SK-N-SH treated with all-trans-retinoic acid at 6 μM for 48 hours (cell line): Measurements from ENCODE around the gene MYO3B.
"Not testable (repeated sequence)": the region's sequence is repeated elsewhere in the genome, so short reads cannot be mapped to it uniquely, and the experiment has no call there.

Experiments
- ATAC-seq: fragments of 200-7000 bp; cut with Tn5 transposase; 3 replicates; pipeline ENCODE4 v1.9.1; 2020; ENCODE audit warnings: mild to moderate bottlenecking, moderate library complexity
- ARNTL ChIP-seq: fragments of 450-650 bp; formaldehyde crosslinking; IDR thresholded peaks from 2 replicates; pipeline ENCODE4 v1.5.0; 2020; ENCODE audit warnings: low read depth, mild to moderate bottlenecking, moderate library complexity, borderline replicate concordance
- BACH2 ChIP-seq: fragments of 250-450 bp; sonication (Bioruptor Pico); IDR thresholded peaks from 2 replicates; pipeline ENCODE4 v1.9.0; 2021; ENCODE audit warnings: mild to moderate bottlenecking, borderline replicate concordance
- CREB5 ChIP-seq: fragments of 250-450 bp; sonication (Bioruptor Pico); IDR thresholded peaks from 2 replicates; pipeline ENCODE4 v1.5.1; 2020; ENCODE audit warnings: low read depth, mild to moderate bottlenecking, moderate library complexity
- CSDC2 ChIP-seq: fragments of 250-450 bp; sonication (Bioruptor Pico); IDR thresholded peaks from 2 replicates; pipeline ENCODE4 v1.5.0; 2020; ENCODE audit warnings: mild to moderate bottlenecking, moderate library complexity
- CSRNP3 ChIP-seq: fragments of 250-450 bp; sonication (Bioruptor Pico); IDR thresholded peaks from 2 replicates; pipeline ENCODE4 v1.5.1; 2021; ENCODE audit warnings: mild to moderate bottlenecking, moderate library complexity
- ESRRG ChIP-seq: fragments of 250-450 bp; sonication (Bioruptor Pico); IDR thresholded peaks from 2 replicates; pipeline ENCODE4 v1.6.1; 2021; ENCODE audit warnings: mild to moderate bottlenecking
- GLIS3 ChIP-seq: fragments of 250-450 bp; sonication (Bioruptor Pico); IDR thresholded peaks from 2 replicates; pipeline ENCODE4 v1.5.0; 2020; ENCODE audit warnings: mild to moderate bottlenecking, moderate library complexity
- ISL1 ChIP-seq: fragments of 250-450 bp; sonication (Bioruptor Pico); IDR thresholded peaks from 2 replicates; pipeline ENCODE4 v2.1.2; 2022; ENCODE audit warnings: mild to moderate bottlenecking, moderate library complexity
- OSR1 ChIP-seq: fragments of 250-450 bp; sonication (Bioruptor Pico); IDR thresholded peaks from 2 replicates; pipeline ENCODE4 v1.8.0; 2022; ENCODE audit warnings: moderate library complexity, mild to moderate bottlenecking, inconsistent platforms
- PATZ1 ChIP-seq: fragments of 250-450 bp; sonication (Bioruptor Pico); IDR thresholded peaks from 2 replicates; pipeline ENCODE4 v1.8.0; 2020; ENCODE audit warnings: mild to moderate bottlenecking, moderate library complexity, borderline replicate concordance
- POU6F1 ChIP-seq: fragments of 250-450 bp; sonication (Bioruptor Pico); IDR thresholded peaks from 2 replicates; pipeline ENCODE4 v1.8.0; 2021; ENCODE audit warnings: low read depth, mild to moderate bottlenecking, moderate library complexity, borderline replicate concordance
- PPARA ChIP-seq: fragments of 250-450 bp; sonication (Bioruptor Pico); IDR thresholded peaks from 2 replicates; pipeline ENCODE4 v1.5.0; 2020; ENCODE audit warnings: mild to moderate bottlenecking, borderline replicate concordance
- RARB ChIP-seq: fragments of 250-450 bp; sonication (Bioruptor Pico); IDR thresholded peaks from 2 replicates; pipeline ENCODE4 v1.8.0; 2021; ENCODE audit warnings: mild to moderate bottlenecking, moderate library complexity
- SNAI2 ChIP-seq: fragments of 250-450 bp; sonication (Bioruptor Pico); IDR thresholded peaks from 2 replicates; pipeline ENCODE4 v1.5.0; 2020; ENCODE audit warnings: mild to moderate bottlenecking, moderate library complexity
- TCF4 ChIP-seq: fragments of 250-450 bp; sonication (Bioruptor Pico); IDR thresholded peaks from 2 replicates; pipeline ENCODE4 v1.8.0; 2021; ENCODE audit warnings: mild to moderate bottlenecking, moderate library complexity, borderline replicate concordance
- TOX ChIP-seq: fragments of 250-450 bp; sonication (Bioruptor Pico); IDR thresholded peaks from 2 replicates; pipeline ENCODE4 v1.8.0; 2021; ENCODE audit warnings: mild to moderate bottlenecking, moderate library complexity, borderline replicate concordance
- TSHZ2 ChIP-seq: fragments of 250-450 bp; sonication (Bioruptor Pico); IDR thresholded peaks from 2 replicates; pipeline ENCODE4 v1.5.0; 2020; ENCODE audit warnings: mild to moderate bottlenecking, moderate library complexity
- ZC3H10 ChIP-seq: fragments of 250-450 bp; sonication (Bioruptor Pico); IDR thresholded peaks from 2 replicates; pipeline ENCODE4 v1.5.1; 2021; ENCODE audit warnings: mild to moderate bottlenecking, moderate library complexity
- ZFP3 ChIP-seq: fragments of 250-450 bp; sonication (Bioruptor Pico); IDR thresholded peaks from 2 replicates; pipeline ENCODE4 v1.5.0; 2020; ENCODE audit warnings: mild to moderate bottlenecking, moderate library complexity
- ZFP30 ChIP-seq: fragments of 450-650 bp; formaldehyde crosslinking; IDR thresholded peaks from 2 replicates; pipeline ENCODE4 v1.5.0; 2022; ENCODE audit warnings: mild to moderate bottlenecking, moderate library complexity
- ZNF70 ChIP-seq: fragments of 450-650 bp; formaldehyde crosslinking; IDR thresholded peaks from 2 replicates; pipeline ENCODE4 v1.5.0; 2020; ENCODE audit warnings: mild to moderate bottlenecking, moderate library complexity
- ZNF8 ChIP-seq: fragments of 450-650 bp; formaldehyde crosslinking; IDR thresholded peaks from 2 replicates; pipeline ENCODE4 v1.5.0; 2020; ENCODE audit warnings: mild to moderate bottlenecking, moderate library complexity

Gene MYO3B

GRCh38 chr2:170262806-170263205 is 84.9 kb downstream of the MYO3B start:
- TF ChIP-seq ESRRG (no peak), OSR1 (no peak), ISL1 (CRISPR knock-in tag) (no peak), SNAI2 (CRISPR knock-in tag) (no peak), ZNF8 (CRISPR knock-in tag) (no peak), POU6F1 (CRISPR knock-in tag) (no peak), TOX (CRISPR knock-in tag) (no peak), CSRNP3 (CRISPR knock-in tag) (no peak), CREB5 (CRISPR knock-in tag) (no peak), ARNTL (no peak), ZFP30 (CRISPR knock-in tag) (no peak), ZNF70 (no peak), RARB (no peak), PATZ1 (CRISPR knock-in tag) (no peak), TCF4 (no peak), ZC3H10 (CRISPR knock-in tag) (no peak), GLIS3 (CRISPR knock-in tag) (no peak)
- no peak for ATAC-seq

GRCh38 chr2:170263728-170264521 is 86.0 kb downstream of the MYO3B start:
- not testable (repeated sequence) for ATAC-seq

- no peak for ATAC-seq
Measured at GRCh38 chr2:170264522-170264860, 86.5 kb downstream of the MYO3B start.

More at GRCh38 chr2:170264522-170264860, 86.5 kb downstream of the MYO3B start:
- no peak for TF ChIP-seq ISL1 (CRISPR knock-in tag)
- TF ChIP-seq PATZ1 (CRISPR knock-in tag), result no peak
- TF ChIP-seq OSR1, result no peak
- TF ChIP-seq BACH2, result no peak
- no peak for TF ChIP-seq TSHZ2 (CRISPR knock-in tag)
- TF ChIP-seq GLIS3 (CRISPR knock-in tag), result no peak
- TF ChIP-seq PPARA (CRISPR knock-in tag), result no peak
- TF ChIP-seq ZC3H10 (CRISPR knock-in tag), result no peak
- TF ChIP-seq CSRNP3 (CRISPR knock-in tag), result no peak
- no peak for TF ChIP-seq CREB5 (CRISPR knock-in tag)
- TF ChIP-seq TCF4, result no peak
- TF ChIP-seq ARNTL, result no peak
- no peak for TF ChIP-seq ZFP3 (CRISPR knock-in tag)
- TF ChIP-seq CSDC2 (CRISPR knock-in tag), result no peak
- TF ChIP-seq ESRRG, result no peak
